NCI-H526 treated with DMSO at 0.1 percent for 48 hours (cell line): ENCODE results near the gene HUNK.

ENCODE experiments used
- DNase-seq: peaks from one replicate; lab custom pipeline; 2025; lab: John Stamatoyannopoulos, UW

Gene HUNK

GRCh38 chr21:32046191-32046590 is 173.4 kb downstream of the HUNK start:
- DNase-seq, result no peak

- DNase-seq, result no peak
These were observed 175.5 kb downstream of the HUNK start for GRCh38 chr21:32048353-32048752.
